ENCODE results near the gene TSACC.

The TSACC gene

DNA sequence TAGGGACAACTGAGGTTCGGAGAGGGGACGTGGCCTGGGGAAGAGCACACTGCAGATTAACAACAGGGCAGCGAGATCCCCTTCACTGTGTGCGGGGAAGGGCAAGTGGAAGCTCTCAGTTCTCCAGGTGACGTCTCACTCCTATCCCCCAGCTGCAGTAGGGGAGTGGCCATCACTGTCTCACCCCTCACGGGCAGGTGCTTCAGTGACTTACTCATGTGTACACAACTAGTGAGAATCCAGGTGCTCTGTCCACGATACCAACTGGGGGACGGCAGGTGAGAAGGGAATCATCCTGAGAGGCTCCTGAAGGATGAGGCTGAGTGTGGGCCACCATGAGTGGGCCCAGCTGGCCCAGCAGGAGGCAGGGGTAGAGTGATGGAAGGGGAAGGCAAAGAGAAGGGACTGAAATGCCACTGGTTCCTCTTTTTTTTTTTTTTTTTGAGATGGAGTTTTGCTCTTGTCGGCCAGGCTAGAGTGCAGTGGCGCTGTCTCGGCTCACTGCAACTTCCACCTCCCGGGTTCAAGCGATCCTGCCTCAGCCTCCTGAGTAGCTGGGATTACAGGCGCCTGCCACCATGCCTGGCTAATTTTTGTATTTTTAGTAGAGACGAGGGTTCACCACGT lies 56.6 kb downstream of the TSACC start:
- DNase-seq, result peak; percentile 76 to 96 (median 90)
